Raji (cell line): ENCODE results near the gene SLC46A3.

Experiments used
- POLR2A ChIP-seq: IDR thresholded peaks from 2 replicates; pipeline ENCODE4 v1.6.1; 2011; ENCODE audit warnings: low read depth, low read length, control low read depth; ENCODE audit not compliant: insufficient read depth

SLC46A3 gene

DNA sequence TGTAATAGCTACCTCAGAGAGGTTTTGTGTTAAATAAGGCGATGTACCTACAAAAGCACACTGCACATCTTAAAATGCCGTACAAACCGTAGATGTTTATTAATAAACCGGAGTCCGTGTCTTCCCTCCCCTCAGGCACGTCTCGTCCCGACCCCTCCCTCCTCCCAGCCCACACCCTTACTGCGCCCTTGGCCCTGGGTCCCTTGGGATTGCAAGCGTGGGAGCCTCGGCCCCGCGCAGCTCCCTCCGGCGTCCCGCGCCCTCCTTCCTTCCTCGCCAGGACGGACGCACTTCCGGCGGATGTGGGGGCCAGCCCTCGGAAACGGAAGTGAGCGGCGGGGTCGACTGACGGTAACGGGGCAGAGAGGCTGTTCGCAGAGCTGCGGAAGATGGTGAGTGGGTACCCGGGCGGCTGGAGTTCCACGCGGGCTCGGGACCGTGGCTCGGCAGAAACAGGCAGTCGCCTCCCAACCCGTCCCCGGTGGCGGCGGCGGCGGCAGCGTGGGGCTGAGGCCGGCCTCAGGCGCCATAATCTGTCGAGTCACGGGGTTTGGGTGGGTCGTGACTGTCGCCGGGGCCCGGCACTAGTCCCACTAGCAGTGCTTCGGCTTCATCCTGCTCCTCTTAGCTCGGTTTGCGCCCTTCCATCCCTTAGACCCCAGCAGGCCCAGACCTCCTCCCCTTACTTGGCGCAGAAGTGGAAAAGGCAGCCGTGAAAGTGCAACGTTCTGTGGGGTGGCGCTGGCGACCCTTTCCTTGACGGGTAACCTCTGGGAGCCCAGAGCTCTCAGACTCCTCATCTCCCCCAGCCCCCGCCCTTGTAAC is 59.8 kb downstream of the SLC46A3 start, which contains the start of gene POMP:
Gene POMP, plus strand, starts transcription at position 335 of the 825 bp plus-strand sequence. Its CDS starts 55 bp downstream, at position 390.
- no peak; the same call in none of the 2 replicates for TF ChIP-seq POLR2A

GRCh38 chr13:28658539-28658795 is 60.3 kb downstream of the SLC46A3 start:
- no peak for TF ChIP-seq POLR2A

DNA sequence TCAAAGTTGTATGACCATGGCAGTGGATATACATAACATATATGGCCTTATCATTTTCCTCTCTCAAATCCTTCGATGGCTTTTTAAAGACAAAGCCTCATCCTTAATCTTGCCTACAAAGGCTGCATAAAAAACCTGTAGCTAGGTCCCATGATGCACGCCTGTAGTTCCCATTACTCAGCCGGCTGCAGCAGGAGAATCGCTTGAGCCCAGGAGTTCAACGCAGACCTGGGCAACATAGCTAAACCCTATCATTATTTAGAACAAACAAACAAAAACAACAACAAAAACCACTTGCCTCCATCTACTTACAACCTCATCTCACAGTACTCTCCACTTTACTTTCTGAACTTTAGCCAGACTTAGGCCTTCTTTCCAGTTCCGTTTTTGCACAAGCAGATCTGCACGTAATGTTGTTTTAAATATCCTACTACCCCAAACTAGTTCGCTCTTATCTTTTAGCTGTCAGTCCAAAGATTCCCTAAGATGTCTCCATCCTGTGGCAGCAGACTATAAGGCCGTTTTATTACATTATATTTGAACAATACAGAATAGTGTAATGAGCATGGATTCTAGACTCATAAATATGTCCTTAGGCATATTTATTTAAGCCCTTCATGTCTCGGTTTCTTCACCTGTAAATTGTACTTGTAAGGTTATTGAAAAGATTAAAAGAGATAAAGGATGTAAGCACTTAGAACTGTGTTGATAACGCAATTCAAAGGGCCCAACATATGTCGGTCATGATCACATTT is 60.8 kb downstream of the SLC46A3 start:
- no peak for TF ChIP-seq POLR2A

DNA sequence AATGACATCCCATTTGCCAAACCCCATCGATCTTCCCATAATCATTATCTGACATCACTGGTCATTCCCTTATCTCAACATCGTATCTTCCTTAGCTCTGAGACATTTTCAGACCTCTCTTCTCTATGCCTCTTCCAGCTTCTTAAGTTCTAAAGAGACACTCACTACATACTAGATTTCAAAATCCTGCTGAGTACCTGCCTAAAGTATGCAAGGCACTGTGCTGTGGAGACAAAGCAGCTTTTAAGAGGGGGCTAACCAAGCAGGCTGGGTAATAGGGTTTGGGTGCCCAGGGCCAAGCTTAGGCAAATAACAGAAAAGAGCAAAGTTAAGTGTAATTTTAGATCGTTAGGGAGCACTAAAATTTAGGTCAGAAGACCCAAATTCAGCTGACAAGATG is 63.2 kb downstream of the SLC46A3 start:
- TF ChIP-seq POLR2A: no peak

GRCh38 chr13:28654276-28654675 is 64.5 kb downstream of the SLC46A3 start:
- TF ChIP-seq POLR2A: no peak

GRCh38 chr13:28653111-28653510 is 65.7 kb downstream of the SLC46A3 start:
- no peak for TF ChIP-seq POLR2A

DNA sequence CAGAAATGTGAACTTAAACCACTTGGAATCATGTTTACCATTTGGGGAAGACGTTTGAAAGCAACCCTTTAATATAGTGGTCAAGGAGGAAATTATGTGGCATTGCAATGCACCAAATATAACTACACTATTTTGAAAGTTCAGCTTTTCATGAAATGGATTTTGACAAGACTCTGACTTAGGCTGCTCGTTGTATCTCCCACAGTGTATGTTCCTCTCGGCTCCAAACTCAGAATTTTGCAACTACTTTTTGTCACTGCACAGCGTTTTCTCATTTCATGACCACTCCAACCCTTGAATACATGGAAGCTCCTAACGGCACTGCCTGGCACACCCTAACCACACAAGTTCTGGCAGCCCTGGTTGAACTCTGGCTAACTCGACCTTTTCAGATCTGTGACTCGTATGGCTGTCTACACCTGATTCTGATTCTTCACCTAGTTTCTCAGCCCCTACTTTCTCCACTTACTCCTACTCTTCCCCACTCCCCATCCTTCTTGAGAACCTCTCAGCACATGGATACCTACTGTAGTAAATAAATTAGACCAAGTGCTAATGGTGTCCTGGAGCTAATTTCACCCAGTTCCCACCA is 66.9 kb downstream of the SLC46A3 start:
- no peak for TF ChIP-seq POLR2A

DNA sequence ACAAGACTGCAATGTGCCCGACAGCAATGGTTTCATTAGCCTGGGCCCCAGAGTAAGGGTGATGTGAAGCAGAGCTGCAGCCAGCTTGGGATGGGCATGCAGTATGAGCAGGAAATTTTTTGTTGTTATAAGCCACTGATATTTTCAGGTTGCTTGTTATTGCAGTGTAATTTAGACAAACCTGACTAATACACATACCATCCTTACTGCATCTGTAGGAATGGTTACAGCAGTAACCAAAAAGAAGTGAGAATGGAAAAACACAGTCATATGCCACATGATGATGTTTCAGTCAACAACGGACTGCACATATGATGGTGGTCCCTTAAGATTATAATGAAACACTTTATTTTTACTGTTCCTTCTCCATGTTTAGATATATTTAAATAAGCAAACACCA is 68.5 kb downstream of the SLC46A3 start:
- no peak for TF ChIP-seq POLR2A
